AG04449 (cell line): Measurements from ENCODE around the gene SYP.

Experiments
- CTCF ChIA-PET: fragments of 350-600 bp; formaldehyde crosslinking; extraction: SDS; loops from one replicate; lab custom pipeline; 2021; ENCODE audit warnings: antibody characterized with exemption; lab: Yijun Ruan, JAX
- POLR2A ChIA-PET: fragments of 400-600, 350-600 bp; formaldehyde crosslinking; extraction: SDS; loops from one replicate; lab custom pipeline; 2020; ENCODE audit warnings: antibody characterized with exemption, inconsistent platforms; lab: Yijun Ruan, JAX
- DNase-seq: peaks from one replicate; pipeline ENCODE4 v3.0.0-alpha.2; 2010; ENCODE audit warnings: low read depth, low spot score
- H3K4me3 ChIP-seq: 2 replicates; pipeline ENCODE4 v1.5.1; 2011; ENCODE audit warnings: low read depth, mild to moderate bottlenecking, control low read depth, low read length
- TF ChIP-seq, protein P1 (sequence below): IDR thresholded peaks from one replicate; pipeline ENCODE4 v1.5.1; 2011; ENCODE audit warnings: mild to moderate bottlenecking, moderate library complexity, low read length, control low read depth, inconsistent platforms; ENCODE audit not compliant: insufficient read depth; ENCODE audit errors: missing control alignments

The SYP gene

DNA sequence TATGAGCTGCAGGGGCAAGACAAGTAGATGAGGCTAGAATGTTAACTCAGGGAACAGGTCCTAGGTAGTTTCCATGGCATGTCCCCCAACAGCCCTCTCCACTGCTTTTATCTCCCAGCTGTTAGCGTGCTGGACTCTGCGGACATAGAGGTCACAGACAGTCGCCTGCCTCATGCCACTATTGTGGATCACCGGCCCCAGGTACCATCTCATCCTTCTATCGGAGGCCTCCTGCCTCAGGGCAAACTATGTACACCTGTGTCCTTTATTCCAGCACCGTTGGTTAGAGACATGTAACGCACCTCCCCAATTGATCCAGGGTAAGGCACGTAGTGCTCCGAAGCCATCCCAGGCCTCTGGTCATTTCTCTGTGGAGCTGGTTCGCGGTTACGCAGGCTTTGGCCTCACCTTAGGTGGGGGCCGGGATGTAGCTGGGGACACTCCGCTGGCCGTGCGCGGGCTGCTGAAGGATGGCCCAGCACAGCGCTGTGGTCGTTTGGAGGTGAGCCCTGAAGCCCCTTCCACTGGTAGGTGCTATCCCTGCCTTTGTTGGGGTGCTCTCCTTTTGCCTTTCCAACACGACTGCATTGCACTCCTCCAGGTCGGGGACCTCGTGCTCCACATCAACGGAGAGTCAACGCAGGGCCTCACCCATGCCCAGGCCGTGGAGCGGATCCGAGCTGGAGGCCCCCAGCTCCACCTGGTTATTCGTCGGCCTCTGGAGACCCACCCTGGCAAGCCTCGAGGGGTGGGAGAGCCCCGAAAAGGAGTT lies 35.2 kb downstream of the SYP start:
- TF ChIP-seq, protein P1, sequence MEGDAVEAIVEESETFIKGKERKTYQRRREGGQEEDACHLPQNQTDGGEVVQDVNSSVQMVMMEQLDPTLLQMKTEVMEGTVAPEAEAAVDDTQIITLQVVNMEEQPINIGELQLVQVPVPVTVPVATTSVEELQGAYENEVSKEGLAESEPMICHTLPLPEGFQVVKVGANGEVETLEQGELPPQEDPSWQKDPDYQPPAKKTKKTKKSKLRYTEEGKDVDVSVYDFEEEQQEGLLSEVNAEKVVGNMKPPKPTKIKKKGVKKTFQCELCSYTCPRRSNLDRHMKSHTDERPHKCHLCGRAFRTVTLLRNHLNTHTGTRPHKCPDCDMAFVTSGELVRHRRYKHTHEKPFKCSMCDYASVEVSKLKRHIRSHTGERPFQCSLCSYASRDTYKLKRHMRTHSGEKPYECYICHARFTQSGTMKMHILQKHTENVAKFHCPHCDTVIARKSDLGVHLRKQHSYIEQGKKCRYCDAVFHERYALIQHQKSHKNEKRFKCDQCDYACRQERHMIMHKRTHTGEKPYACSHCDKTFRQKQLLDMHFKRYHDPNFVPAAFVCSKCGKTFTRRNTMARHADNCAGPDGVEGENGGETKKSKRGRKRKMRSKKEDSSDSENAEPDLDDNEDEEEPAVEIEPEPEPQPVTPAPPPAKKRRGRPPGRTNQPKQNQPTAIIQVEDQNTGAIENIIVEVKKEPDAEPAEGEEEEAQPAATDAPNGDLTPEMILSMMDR = no peak
- no peak for DNase-seq
- CTCF ChIA-PET = interaction anchor here (0.7 to 6.8 kb wide), 4 partner anchors 9 to 16 kb away, joined by 3 to 34 read pairs (median 3); no protein-coding TSS in a partner anchor
- POLR2A ChIA-PET = no interaction called here
- H3K4me3 ChIP-seq = no peak overlapping the region

GRCh38 chrX:49163555-49164419 lies 36.2 kb downstream of the SYP start:
- TF ChIP-seq, protein P1 = peak; percentile 58
- H3K4me3 ChIP-seq = peak overlapping the region; percentile 47
- CTCF ChIA-PET = interaction anchor here (1.1 to 6.8 kb wide), 3 partner anchors 8 to 17 kb away, joined by 3 to 34 read pairs (median 3); no protein-coding TSS in a partner anchor
- POLR2A ChIA-PET = interaction anchor here (0.7 to 0.8 kb wide), 2 partner anchors 9 to 27 kb away, joined by 3 to 4 read pairs; no protein-coding TSS in a partner anchor
- DNase-seq = no peak

DNA sequence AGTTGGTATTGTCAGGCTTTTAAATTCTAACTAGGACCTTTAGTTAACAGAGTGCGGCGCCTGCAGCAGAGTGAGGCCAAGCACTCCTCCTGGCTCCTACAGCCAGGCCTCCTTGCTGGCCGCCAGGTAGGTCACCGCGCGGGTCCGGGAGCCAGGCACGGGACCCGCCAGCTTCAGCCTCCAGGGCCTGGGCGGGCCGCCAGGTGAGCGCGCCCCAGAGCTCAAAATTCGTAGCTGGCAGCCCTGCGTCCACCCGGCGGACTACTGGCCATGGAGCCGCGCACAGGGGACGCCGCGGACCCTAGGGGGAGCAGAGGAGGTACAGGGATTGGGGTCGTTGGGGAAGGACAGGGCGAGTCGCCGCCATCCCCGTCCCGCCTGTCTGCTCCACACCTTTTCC lies 37.4 kb downstream of the SYP start, which contains the start of gene MAGIX:
Gene MAGIX, plus strand, starts transcription at position 139 of the 400 bp plus-strand sequence. Its CDS starts 132 bp downstream, at position 271.
- CTCF ChIA-PET = no interaction called here
- POLR2A ChIA-PET = no interaction called here
- H3K4me3 ChIP-seq = peak within 1 kb of the TSS; percentile 47
- DNase-seq = no peak
- TF ChIP-seq, protein P1 = no peak

GRCh38 chrX:49161632-49162031 lies 38.4 kb downstream of the SYP start:
- H3K4me3 ChIP-seq = no peak overlapping the region
- ChIA-PET POLR2A (no interaction called here), CTCF (no interaction called here)
- no peak for DNase-seq
- TF ChIP-seq, protein P1 = no peak

DNA sequence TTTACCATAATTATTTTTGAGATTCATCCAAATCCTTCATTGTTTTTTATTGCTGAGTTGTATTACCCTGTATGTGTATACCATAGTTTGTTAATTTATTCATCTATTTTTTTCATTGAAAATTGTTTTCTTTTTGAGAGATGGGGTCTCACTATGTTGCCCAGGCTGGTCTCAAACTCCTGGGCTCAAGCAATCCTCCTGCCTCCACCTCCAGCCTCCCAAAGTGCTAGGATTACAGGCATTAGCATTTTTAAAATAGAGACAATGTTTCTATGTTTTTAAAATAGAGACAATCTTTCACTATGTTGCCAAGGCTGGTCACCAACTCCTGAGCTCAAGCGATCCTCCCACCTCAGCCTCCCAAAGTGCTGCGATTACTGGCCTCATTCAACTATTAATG lies 39.1 kb downstream of the SYP start:
- H3K4me3 ChIP-seq = no peak overlapping the region
- TF ChIP-seq, protein P1 = no peak
- POLR2A ChIA-PET = no interaction called here
- no peak for DNase-seq
- CTCF ChIA-PET = no interaction called here
